Dendritic cell treated with granulocyte-macrophage colony-stimulating factor and Interleukin-4, amounts not matched to agents 40 ng/mL and 50 ng/mL, for 4 days (primary cell): Measurements from ENCODE around the gene UVRAG.

Experiments
- H3K27ac Mint-ChIP-seq: one replicate; pipeline ENCODE4 v1.8.0; 2022; ENCODE audit warnings: mild to moderate bottlenecking, mixed read lengths
- H3K27me3 Mint-ChIP-seq: one replicate; pipeline ENCODE4 v1.8.0; 2022; ENCODE audit warnings: mild to moderate bottlenecking, mixed read lengths
- H3K36me3 Mint-ChIP-seq: one replicate; pipeline ENCODE4 v1.8.0; 2022; ENCODE audit warnings: low read depth, mixed read lengths
- H3K4me1 Mint-ChIP-seq: one replicate; pipeline ENCODE4 v1.8.0; 2022; ENCODE audit warnings: low read depth, mixed read lengths
- H3K4me3 Mint-ChIP-seq: one replicate; pipeline ENCODE4 v1.8.0; 2022; ENCODE audit warnings: mild to moderate bottlenecking, moderate library complexity, mixed read lengths
- H3K9me3 Mint-ChIP-seq: one replicate; pipeline ENCODE4 v1.8.0; 2022; ENCODE audit warnings: mixed read lengths
- intact Hi-C: fragments of 100-400 bp; cut with micrococcal nuclease; formaldehyde crosslinking; loops from one replicate; pipeline ENCODE4 v1.15.0; 2022

The UVRAG gene

DNA sequence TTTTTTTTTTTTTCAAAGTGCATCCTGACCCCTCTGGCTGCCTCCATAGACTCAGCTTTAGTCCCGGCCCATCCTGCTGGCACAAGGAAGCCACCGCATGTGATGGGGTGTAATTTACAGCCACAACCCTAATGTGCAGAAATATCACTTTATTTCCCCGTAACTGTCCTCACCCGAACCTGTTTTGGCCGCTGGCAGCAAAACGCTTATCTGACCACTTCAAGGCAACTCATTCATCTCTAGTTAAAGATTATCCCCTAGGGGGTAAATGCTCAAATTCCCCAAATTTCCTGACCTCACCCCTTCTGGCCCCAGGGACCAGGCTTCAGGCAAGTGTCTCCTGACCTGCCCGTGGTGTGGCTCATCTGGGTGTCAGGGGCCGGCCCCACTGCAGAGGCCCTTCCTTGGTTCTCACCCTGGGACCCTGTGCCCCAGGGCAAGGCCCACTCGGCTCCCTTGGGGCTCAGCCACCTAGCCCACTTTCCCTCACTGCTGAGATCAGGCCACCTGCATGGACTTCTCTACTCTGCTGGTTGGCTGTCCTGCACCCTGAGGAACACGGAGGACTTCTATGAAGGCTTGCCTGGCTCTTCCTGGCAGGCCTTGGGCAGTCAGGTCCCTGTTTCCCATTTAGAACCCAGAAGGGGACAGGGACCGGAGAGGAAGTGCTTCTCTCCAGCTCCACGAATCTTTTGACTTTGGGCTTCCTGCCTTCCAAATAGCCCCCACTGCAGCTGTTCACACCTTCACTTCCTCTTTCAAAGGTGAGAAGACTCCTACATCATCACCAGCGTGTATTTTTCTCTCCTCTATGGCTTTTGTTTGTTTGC lies 337.9 kb downstream of the UVRAG start:
- Mint-ChIP-seq H3K36me3 (no peaks in the 10 kb centered on the region), H3K9me3 (no peaks in the 10 kb centered on the region), H3K27me3 (peaks cover 31% of the 10 kb centered on the region), H3K4me3 (peak overlapping the region; percentile 78), H3K27ac (peak overlapping the region; percentile 56), H3K4me1 (peaks cover 25% of the 10 kb centered on the region)
- intact Hi-C loops: loop anchor here (1.0 to 10.0 kb wide), 2 partner anchors 256 to 438 kb away; partner anchors contain the start of gene MOGAT2

DNA sequence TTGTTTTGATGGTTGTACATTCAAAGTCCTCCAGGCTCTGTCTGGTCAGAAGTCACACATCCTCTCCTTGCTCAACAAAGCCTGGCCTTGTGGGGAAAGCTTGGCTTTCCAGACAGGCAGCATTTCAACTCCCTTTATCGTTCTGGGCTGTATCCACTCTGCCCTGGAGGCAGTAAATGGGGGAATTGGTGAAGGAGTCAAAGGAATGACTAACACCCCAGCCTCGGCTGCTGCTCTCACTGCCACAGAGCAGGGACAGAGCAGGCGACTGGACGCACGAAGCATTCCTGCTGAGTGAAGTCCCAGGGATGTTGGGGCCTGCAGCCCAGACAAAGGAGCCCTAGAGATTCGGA lies 338.5 kb downstream of the UVRAG start:
- Mint-ChIP-seq H3K27me3 (peaks cover 31% of the 10 kb centered on the region), H3K4me3 (no peak overlapping the region), H3K4me1 (peaks cover 25% of the 10 kb centered on the region), H3K9me3 (no peaks in the 10 kb centered on the region), H3K36me3 (no peaks in the 10 kb centered on the region), H3K27ac (no peak overlapping the region)
- intact Hi-C loops: loop anchor here (10.0 kb wide), 1 partner anchor 439 kb away; the partner anchor contains the start of gene MOGAT2

DNA sequence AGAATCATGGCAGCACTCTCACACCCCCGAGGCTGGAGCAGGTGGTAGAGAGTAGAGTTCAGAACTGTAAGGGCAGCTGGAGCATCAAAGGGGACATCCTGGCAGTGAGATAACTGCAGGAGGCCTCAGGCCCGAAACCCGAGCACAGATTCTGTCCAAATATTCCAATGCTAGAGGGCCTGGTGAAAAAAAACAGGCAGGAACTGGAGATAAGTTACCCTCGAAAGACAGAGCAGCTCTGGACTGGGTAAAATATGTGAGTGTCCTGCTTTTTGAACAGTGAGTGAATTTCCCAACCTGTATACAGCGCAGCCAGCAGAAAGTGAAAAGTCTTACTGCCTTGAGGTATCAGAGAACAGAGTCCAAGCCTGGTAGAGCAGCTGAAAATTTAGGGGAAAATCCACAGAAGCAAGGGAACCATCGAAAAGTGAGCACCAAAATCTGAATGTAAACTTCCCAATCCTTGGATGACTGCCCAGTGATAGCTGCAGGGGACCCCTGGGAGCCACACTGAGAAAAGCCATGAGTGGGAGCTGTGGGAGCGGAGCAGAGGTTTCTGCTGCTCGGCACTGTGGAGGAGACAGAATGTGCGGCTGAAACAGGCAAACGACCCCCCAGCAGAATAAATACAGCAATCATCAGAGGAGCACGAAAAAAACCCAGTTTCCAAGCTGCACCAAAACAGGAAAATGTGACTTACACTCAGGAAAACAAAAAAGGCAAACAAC lies 340.7 kb downstream of the UVRAG start:
- Mint-ChIP-seq H3K36me3 (no peaks in the 10 kb centered on the region), H3K4me1 (peaks cover 20% of the 10 kb centered on the region), H3K27me3 (peaks cover 33% of the 10 kb centered on the region), H3K9me3 (no peaks in the 10 kb centered on the region), H3K4me3 (no peak overlapping the region), H3K27ac (no peak overlapping the region)
- intact Hi-C loops: loop anchor here (10.0 kb wide), 1 partner anchor 441 kb away; the partner anchor contains the start of gene MOGAT2

DNA sequence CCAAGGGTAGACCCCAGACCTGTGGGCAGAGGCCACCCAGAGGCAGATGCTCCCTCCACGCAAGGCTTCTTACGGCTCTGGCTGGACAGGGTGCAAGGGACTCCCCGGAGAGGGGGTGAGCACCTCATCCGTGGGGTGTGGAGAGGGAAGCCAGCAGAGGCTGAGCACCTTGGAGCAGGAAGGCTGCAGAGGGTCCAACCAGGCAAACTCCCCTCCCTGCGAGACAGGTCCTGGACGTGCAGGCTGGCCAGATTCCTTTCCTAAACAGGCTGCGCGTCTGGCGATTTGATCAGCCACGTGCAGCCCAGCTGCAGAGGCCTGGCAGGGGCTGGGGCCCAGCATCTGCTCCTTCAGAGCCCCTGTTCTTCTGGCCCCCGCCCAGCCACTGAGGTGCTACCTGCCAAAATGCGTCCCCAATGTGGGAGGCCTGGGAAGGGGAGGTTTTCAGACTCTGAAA lies 342.0 kb downstream of the UVRAG start:
- intact Hi-C loops: loop anchor here (10.0 kb wide), 1 partner anchor 442 kb away; the partner anchor contains the start of gene MOGAT2
- Mint-ChIP-seq H3K9me3 (no peaks in the 10 kb centered on the region), H3K4me1 (peaks cover 16% of the 10 kb centered on the region), H3K27me3 (peaks cover 33% of the 10 kb centered on the region), H3K4me3 (no peak overlapping the region), H3K36me3 (no peaks in the 10 kb centered on the region), H3K27ac (no peak overlapping the region)

DNA sequence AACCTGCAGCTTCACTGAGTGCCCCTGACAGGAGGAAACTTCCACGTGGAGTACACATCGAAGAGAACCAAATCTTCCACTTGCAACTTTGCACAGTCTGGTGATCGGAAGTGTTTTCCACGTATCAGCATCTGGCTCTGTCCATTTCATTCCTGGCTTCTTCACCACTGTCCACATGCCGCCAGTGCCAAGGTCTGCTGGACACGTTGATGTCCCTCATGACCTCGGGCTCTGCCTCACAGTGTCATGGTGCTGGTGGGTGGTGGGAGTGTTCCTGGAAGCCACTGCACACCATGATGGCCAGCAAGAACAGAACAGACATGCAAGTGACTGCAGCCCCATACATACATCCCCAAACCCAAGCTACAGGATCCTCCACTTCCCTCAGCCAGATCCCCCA lies 342.9 kb downstream of the UVRAG start:
- Mint-ChIP-seq H3K4me1 (peaks cover 7% of the 10 kb centered on the region), H3K4me3 (no peak overlapping the region), H3K36me3 (no peaks in the 10 kb centered on the region), H3K27me3 (peaks cover 24% of the 10 kb centered on the region), H3K9me3 (no peaks in the 10 kb centered on the region), H3K27ac (no peak overlapping the region)
- intact Hi-C loops: loop anchor here (10.0 kb wide), 1 partner anchor 443 kb away; the partner anchor contains the start of gene MOGAT2

DNA sequence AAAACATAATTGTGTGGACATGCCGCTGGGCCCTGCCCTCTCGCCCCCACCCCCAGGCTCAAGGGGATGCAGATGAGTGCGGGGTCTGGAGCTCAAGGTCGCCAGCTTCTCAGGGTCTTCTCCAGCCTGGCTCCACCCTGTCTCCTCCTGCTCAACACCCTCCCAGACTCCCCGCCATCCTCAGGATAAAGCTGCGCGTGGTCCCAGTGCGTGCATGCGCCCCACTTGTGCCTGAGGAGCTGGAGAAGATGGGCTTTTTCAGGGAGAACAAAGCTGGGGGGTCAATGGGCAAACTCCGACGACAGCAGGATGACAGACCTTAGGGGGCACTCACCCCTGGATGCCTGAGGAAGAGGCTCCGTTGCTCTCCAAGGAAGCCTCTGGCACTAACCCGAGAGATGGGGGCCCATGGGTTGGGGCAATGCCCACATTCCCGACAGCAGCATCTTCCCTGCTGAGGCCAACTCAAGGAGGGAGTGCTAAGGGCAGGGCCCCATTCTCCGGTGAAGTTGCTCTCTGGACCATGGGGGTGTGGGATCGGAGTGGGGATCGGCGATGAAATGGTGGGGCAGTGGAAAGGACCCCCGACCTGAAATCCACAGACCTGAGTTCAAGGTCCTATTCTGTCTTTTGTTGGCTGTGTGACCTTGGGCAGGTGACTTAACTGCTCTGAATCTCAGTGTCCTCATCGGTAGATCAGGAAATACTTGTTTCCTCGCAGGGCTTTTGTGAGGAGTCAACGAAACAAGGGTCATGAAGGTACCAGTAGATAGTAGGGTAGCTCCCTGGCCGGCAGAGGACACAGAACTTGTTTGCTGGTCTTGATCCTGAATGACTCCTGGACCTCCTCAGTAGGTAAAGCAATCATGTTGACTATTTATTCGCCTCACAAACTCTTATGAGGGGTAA lies 343.6 kb downstream of the UVRAG start:
- no peaks in the 10 kb centered on the region for H3K4me1 Mint-ChIP-seq
- H3K9me3 Mint-ChIP-seq: no peaks in the 10 kb centered on the region
- H3K27me3 Mint-ChIP-seq: peaks cover 18% of the 10 kb centered on the region
- H3K27ac Mint-ChIP-seq: no peak overlapping the region
- H3K36me3 Mint-ChIP-seq: no peaks in the 10 kb centered on the region
- H3K4me3 Mint-ChIP-seq: no peak overlapping the region
- intact Hi-C loops: loop anchor here (10.0 kb wide), 1 partner anchor 444 kb away; the partner anchor contains the start of gene MOGAT2

DNA sequence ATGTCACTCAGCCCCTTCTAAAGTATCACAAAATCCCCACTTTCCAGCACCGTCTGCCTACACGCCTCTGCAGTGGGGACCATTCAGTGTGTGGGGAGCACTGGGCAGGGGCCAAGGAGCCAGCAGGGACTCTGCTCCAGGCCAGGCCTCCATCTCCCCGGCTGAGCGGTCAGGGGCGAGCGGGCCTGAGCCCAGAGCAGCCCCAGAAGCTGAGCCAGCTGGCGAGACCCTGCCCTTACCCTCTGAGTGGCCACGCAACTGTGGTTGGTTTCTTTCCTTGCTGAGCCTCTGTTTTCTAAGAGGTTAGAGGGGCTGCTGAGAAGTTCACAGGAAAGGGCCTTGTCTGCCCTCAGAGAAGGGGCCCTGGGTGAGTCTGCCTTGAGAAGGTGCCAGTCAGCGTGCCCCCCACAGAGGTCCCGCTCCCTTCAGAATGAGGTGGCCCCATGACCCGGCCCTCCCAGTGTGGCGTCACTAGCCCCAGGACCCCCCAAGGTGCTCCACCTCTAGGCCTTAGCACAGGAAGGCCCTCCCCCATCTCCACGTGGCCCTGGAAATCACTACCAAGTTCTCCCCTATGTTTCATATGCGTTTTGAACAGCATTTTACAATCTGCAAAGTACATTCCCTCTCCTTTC lies 344.4 kb downstream of the UVRAG start:
- H3K4me3 Mint-ChIP-seq: no peak overlapping the region
- no peak overlapping the region for H3K27ac Mint-ChIP-seq
- H3K9me3 Mint-ChIP-seq: no peaks in the 10 kb centered on the region
- intact Hi-C loops: loop anchor here (10.0 kb wide), 1 partner anchor 445 kb away; the partner anchor contains the start of gene MOGAT2
- no peaks in the 10 kb centered on the region for H3K36me3 Mint-ChIP-seq
- peaks cover 14% of the 10 kb centered on the region for H3K27me3 Mint-ChIP-seq
- no peaks in the 10 kb centered on the region for H3K4me1 Mint-ChIP-seq

DNA sequence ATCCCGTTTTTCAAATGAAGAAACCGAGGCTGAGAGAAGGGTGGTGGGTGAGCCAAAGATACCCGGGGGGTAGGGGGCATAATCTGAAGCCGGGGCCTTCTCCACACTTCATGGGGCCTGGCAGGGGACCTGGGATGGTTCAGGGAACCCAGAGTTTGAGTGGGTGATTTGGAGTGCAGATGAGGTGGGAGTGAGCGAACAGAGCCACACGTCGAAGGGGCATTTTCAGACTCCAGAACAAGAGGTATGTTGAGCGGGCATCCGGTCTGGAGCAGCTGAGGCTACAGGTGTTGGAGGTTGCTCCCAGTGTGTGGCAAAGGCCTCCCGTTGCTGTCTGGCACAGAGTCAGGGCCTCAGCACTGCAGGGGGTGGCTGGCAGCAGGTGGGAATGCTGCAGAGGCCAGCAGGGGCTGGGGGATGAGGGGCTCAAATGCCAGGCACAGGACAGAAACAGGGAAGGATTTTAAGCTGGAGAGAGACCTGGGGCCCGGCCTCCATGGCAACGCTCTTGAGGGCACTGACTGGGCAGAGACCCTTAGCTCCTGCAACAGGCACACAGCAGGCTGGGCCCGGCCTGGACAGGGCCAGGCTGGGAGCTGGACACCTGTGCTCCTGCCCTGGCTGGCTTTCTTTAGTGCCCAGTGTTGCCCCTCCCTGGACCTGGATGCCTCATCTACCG lies 345.1 kb downstream of the UVRAG start:
- H3K27ac Mint-ChIP-seq: no peak overlapping the region
- peaks cover 12% of the 10 kb centered on the region for H3K27me3 Mint-ChIP-seq
- H3K4me3 Mint-ChIP-seq: no peak overlapping the region
- no peaks in the 10 kb centered on the region for H3K4me1 Mint-ChIP-seq
- H3K36me3 Mint-ChIP-seq: no peaks in the 10 kb centered on the region
- intact Hi-C loops: loop anchor here (10.0 kb wide), 1 partner anchor 445 kb away; the partner anchor contains the start of gene MOGAT2
- H3K9me3 Mint-ChIP-seq: no peaks in the 10 kb centered on the region

DNA sequence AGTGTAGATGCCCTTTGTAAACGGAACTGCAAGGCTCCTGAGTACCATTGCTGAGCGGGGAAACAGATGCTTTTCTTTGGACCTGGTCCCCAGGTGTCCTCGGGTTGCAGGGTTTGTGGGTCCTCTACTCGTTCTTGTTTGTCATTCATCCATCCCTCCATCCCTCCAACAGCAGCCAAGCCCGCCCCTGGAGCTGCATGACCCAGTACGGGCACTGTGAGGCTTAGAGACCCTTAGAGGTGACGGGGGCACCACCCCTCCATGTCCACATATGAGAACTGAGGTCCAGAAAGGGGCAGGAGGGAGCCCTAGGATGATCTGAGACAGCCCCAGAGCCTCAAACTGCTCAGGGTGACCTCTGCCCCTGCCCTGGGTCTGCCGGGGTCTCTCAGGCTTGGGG lies 345.8 kb downstream of the UVRAG start:
- Mint-ChIP-seq H3K27me3 (peaks cover 12% of the 10 kb centered on the region), H3K4me3 (no peak overlapping the region), H3K9me3 (no peaks in the 10 kb centered on the region), H3K36me3 (no peaks in the 10 kb centered on the region), H3K27ac (no peak overlapping the region), H3K4me1 (no peaks in the 10 kb centered on the region)
- intact Hi-C loops: no loop called here

DNA sequence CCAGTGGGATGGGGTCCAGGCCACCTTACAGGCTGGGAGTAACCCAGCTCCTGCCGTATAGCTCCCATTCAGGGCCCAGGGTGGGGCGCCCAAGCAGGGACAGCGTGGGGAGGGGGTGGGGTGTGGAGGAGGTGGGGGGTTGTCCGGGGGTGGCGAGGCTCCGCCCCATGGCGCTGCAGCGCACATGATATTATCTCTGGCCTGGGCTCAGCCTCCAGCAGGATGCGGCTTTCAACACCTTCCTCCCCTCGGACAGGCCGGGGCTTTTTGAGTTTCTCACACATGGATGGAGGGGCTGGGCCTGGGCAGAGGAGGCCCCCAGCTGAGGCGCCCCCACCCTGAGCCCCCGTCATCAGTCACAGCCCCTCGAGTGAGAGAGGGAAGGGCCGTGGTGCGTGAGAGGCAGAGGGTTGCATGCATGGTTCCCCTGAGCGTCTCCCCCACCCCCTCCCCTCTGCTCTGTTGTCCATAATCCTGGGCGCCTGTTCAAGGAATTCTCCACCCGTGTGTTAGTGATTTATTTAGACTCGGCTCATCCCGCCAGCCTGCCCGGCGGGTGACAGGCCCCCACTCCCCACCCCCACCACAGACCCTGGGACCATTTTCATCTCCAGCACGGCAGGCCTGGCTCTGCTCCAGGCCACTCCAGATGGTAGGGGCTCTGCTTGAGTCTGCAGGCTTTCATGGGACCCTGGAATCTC lies 346.4 kb downstream of the UVRAG start:
- Mint-ChIP-seq H3K27me3 (peaks cover 10% of the 10 kb centered on the region), H3K4me1 (no peaks in the 10 kb centered on the region), H3K9me3 (no peaks in the 10 kb centered on the region), H3K27ac (no peak overlapping the region), H3K36me3 (no peaks in the 10 kb centered on the region), H3K4me3 (no peak overlapping the region)
- intact Hi-C loops: no loop called here

DNA sequence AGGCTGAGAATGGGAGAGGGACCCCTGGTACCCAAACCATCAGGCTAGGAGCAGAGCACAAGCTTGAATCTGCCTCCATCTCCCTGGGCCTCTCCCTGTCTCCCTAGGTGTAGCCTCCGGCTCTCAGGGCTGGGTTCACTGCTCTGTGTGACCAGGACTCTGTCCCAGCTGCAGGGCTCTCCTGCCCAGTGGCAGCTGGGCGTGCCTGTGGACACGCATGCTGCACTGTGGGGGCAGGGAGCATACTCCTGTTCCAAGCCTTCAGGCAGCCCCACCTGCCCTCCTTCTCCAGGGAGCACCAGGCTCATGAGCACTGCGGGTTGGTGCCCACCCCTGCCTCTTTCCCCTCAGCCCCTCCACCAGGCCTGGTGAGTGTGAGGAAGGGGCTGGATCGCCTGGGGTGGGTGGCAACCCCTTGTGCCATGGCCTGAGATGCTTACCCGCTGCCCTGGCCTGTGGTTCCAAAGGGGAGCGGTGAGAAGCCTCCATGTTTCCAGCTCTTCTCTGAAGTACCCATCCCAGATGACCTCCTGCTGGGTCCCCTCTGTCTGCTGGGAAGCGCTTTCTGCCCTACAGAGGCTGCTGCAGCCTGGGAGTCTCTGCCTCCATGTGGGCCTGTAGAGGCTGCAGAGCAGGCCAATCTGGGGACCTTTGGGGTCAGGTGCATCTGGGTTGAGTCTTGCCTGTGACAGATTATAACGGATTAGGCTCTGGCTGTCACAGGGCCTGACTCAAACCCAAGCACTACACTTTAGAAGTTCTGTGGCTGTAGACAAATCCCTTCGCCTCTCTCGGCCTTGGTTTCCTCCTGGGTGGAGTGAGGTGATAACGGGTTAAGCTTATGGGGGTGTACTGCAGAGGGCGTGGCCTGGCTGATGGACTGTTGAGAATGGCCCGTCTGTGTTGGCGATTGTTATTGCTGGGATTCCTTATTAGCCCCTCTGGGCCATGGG lies 347.6 kb downstream of the UVRAG start:
- intact Hi-C loops: no loop called here
- H3K36me3 Mint-ChIP-seq: no peaks in the 10 kb centered on the region
- H3K4me1 Mint-ChIP-seq: no peaks in the 10 kb centered on the region
- no peak overlapping the region for H3K4me3 Mint-ChIP-seq
- H3K9me3 Mint-ChIP-seq: no peaks in the 10 kb centered on the region
- H3K27ac Mint-ChIP-seq: no peak overlapping the region
- H3K27me3 Mint-ChIP-seq: peaks cover 8% of the 10 kb centered on the region
